PC-9 (cell line): ENCODE data around the gene KCTD13.

Experiments used
- CTCF ChIP-seq: fragments of 200-600 bp; sonication (generic); conservative IDR thresholded peaks from 2 replicates; pipeline ENCODE4 v1.6.1; 2017; ENCODE audit warnings: mixed run types, antibody characterized with exemption, mild to moderate bottlenecking, moderate library complexity
- EZH2 ChIP-seq: fragments of 200-600 bp; sonication (generic); IDR thresholded peaks from 2 replicates; pipeline ENCODE4 v1.8.0; 2017; ENCODE audit warnings: antibody characterized with exemption, low read depth

GRCh38 chr16:29962344-29962994, 36.4 kb upstream of the KCTD13 start:
- TF ChIP-seq CTCF (no peak), EZH2 (no peak)
